Naive thymus-derived CD8-positive, alpha-beta T cell (primary cell): ENCODE measurements around the gene FRYL. TPM values are rescaled to one million over a fixed set of nuclear protein-coding genes. Genes with fewer than 3 reads are reported as not detected.

Experiments used
- ATAC-seq, 2 donors: fragments of 150-1000 bp; cut with Tn5 transposase in 1 of 2; sonication (Bioruptor Pico), chemical (Tn5 transposase) in 1 of 2; 1 replicate in 1 of 2; 2 replicates in 1 of 2; pipeline ENCODE4 v1.10.0; 2021; ENCODE audit warnings: mild to moderate bottlenecking in 2 of 2, moderate library complexity in 2 of 2
- POLR2A ChIA-PET: fragments of 350-600 bp; sonication (Branson Sonifier 250); formaldehyde crosslinking; loops from one replicate; lab custom pipeline; 2021; ENCODE audit warnings: antibody characterized with exemption; lab: Charles Lee
- DNase-seq, 10 donors: peaks; one replicate each; pipeline versions ENCODE4 v3.0.0 to v3.0.0-alpha.2; 2020 to 2022
- H3K27ac Mint-ChIP-seq, 10 donors: one replicate each; pipeline ENCODE4 v1.8.0; 2020 to 2022; ENCODE audit warnings: mild to moderate bottlenecking in 10 of 10, mixed read lengths in 10 of 10, moderate library complexity in 4 of 10, inconsistent platforms in 1 of 10
- H3K27me3 Mint-ChIP-seq, 5 donors: one replicate each; pipeline ENCODE4 v1.8.0; 2021 to 2022; ENCODE audit warnings: mixed read lengths in 5 of 5
- H3K36me3 Mint-ChIP-seq, 3 donors: one replicate each; pipeline ENCODE4 v1.8.0; 2020 to 2022; ENCODE audit warnings: mixed read lengths in 3 of 3, mild to moderate bottlenecking in 2 of 3, inconsistent platforms in 1 of 3
- H3K4me1 Mint-ChIP-seq, 4 donors: one replicate each; pipeline ENCODE4 v1.8.0; 2021 to 2022; ENCODE audit warnings: mixed read lengths in 4 of 4
- H3K4me3 Mint-ChIP-seq, 10 donors: one replicate each; pipeline ENCODE4 v1.8.0; 2020 to 2022; ENCODE audit warnings: mild to moderate bottlenecking in 10 of 10, mixed read lengths in 10 of 10, moderate library complexity in 6 of 10, inconsistent platforms in 1 of 10
- H3K9me3 Mint-ChIP-seq, 9 donors: one replicate each; pipeline ENCODE4 v1.8.0; 2020 to 2022; ENCODE audit warnings: mixed read lengths in 9 of 9, mild to moderate bottlenecking in 3 of 9, inconsistent platforms in 1 of 9, moderate library complexity in 1 of 9
- polyA plus RNA-seq, 3 donors: library from polyadenylated mRNA; unstranded; fragments of 300-500 nt; fragmentation: Illumina TruSeq; gene quantifications; one replicate each; pipeline ENCODE4 v1.2.3, GENCODE V29; 2021
- total RNA-seq, 8 experiments: library from RNA in 2 of 8; stranded (reverse) in 2 of 8; gene quantifications; one replicate each; pipeline ENCODE4 v1.2.3 and lab custom pipeline; 2021 to 2026

FRYL gene
- total and polyA plus RNA-seq, 5 experiments from 2014 or later = 31.4 to 119 (median 36.4) TPM

- DNase-seq = no peak
- Mint-ChIP-seq H3K9me3 (peaks cover 0 to 6% (median 0%) of the 10 kb centered on the region in 9 donors), H3K4me3 (no peak overlapping the region), H3K27me3 (no peaks in the 10 kb centered on the region), H3K4me1 (peaks cover 0 to 3% (median 0%) of the 10 kb centered on the region in 4 donors), H3K27ac (no peak overlapping the region), H3K36me3 (peaks cover 33 to 89% (median 41%) of the 10 kb centered on the region in 3 donors)
- no peak for ATAC-seq
- POLR2A ChIA-PET = interaction anchor here (0.7 kb wide), 1 partner anchor 8 kb away, joined by 3 read pairs; no protein-coding TSS in a partner anchor
These were observed 226.4 kb downstream of the FRYL start for GRCh38 chr4:48553720-48554119.

- no peaks in the 10 kb centered on the region for H3K27me3 Mint-ChIP-seq
These were observed 233.7 kb downstream of the FRYL start for GRCh38 chr4:48546336-48546735.

GRCh38 chr4:48543796-48544195, 236.3 kb downstream of the FRYL start:
- peak overlapping the region in 2 of 10 donors; percentile 28 to 30 for H3K27ac Mint-ChIP-seq

More at GRCh38 chr4:48546336-48546735, 233.7 kb downstream of the FRYL start:
- POLR2A ChIA-PET = no interaction called here
- ATAC-seq (no peak), DNase-seq (peak in 3 of 10 donors; percentile 9 to 28 (median 9))
- Mint-ChIP-seq H3K27ac (peak overlapping the region in 1 of 10 donors; percentile 3), H3K4me1 (no peaks in the 10 kb centered on the region), H3K36me3 (peaks cover 0 to 86% (median 28%) of the 10 kb centered on the region in 3 donors), H3K4me3 (no peak overlapping the region), H3K9me3 (no peaks in the 10 kb centered on the region)

GRCh38 chr4:48542888-48543287, 237.2 kb downstream of the FRYL start:
- Mint-ChIP-seq H3K36me3 (peaks cover 0 to 82% (median 31%) of the 10 kb centered on the region in 3 donors), H3K27me3 (no peaks in the 10 kb centered on the region), H3K4me3 (no peak overlapping the region), H3K9me3 (no peaks in the 10 kb centered on the region), H3K4me1 (no peaks in the 10 kb centered on the region), H3K27ac (peak overlapping the region in 5 of 10 donors; percentile 0 to 48 (median 30))
- no peak for ATAC-seq
- no peak for DNase-seq
- POLR2A ChIA-PET = no interaction called here

More at GRCh38 chr4:48543796-48544195, 236.3 kb downstream of the FRYL start:
- Mint-ChIP-seq H3K9me3 (no peaks in the 10 kb centered on the region), H3K4me3 (no peak overlapping the region), H3K36me3 (peaks cover 0 to 86% (median 36%) of the 10 kb centered on the region in 3 donors), H3K27me3 (no peaks in the 10 kb centered on the region), H3K4me1 (no peaks in the 10 kb centered on the region)
- POLR2A ChIA-PET = no interaction called here
- no peak for ATAC-seq
- DNase-seq = no peak

GRCh38 chr4:48539597-48539996, 240.5 kb downstream of the FRYL start:
- POLR2A ChIA-PET = no interaction called here
- Mint-ChIP-seq H3K27ac (no peak overlapping the region), H3K27me3 (no peaks in the 10 kb centered on the region), H3K36me3 (peaks cover 0 to 84% (median 41%) of the 10 kb centered on the region in 3 donors), H3K4me3 (no peak overlapping the region), H3K4me1 (no peaks in the 10 kb centered on the region), H3K9me3 (no peaks in the 10 kb centered on the region)
- ATAC-seq = no peak
- no peak for DNase-seq

- Mint-ChIP-seq H3K4me3 (no peak overlapping the region), H3K4me1 (no peaks in the 10 kb centered on the region), H3K27me3 (no peaks in the 10 kb centered on the region), H3K27ac (peak overlapping the region in 1 of 10 donors; percentile 31), H3K36me3 (peaks cover 0 to 84% (median 45%) of the 10 kb centered on the region in 3 donors), H3K9me3 (no peaks in the 10 kb centered on the region)
- ATAC-seq (no peak), DNase-seq (no peak)
- POLR2A ChIA-PET = no interaction called here
These were observed 241.7 kb downstream of the FRYL start for GRCh38 chr4:48538358-48538757.

- no peak overlapping the region for H3K4me3 Mint-ChIP-seq
- DNase-seq (no peak), ATAC-seq (no peak)
- H3K4me1 Mint-ChIP-seq = no peaks in the 10 kb centered on the region
- POLR2A ChIA-PET = interaction anchor here (0.7 kb wide), 1 partner anchor 25 kb away, joined by 3 read pairs; no protein-coding TSS in a partner anchor
- H3K27me3 Mint-ChIP-seq = no peaks in the 10 kb centered on the region
- H3K36me3 Mint-ChIP-seq = peaks cover 29 to 89% (median 48%) of the 10 kb centered on the region in 3 donors
- H3K9me3 Mint-ChIP-seq = no peaks in the 10 kb centered on the region
- H3K27ac Mint-ChIP-seq = peak overlapping the region in 2 of 10 donors; percentile 7 to 67
These were observed 253.7 kb downstream of the FRYL start for GRCh38 chr4:48526406-48526805.

GRCh38 chr4:48518143-48518542, 261.9 kb downstream of the FRYL start:
- no peak overlapping the region for H3K4me3 Mint-ChIP-seq
- H3K4me1 Mint-ChIP-seq = peaks cover 0 to 2% (median 0%) of the 10 kb centered on the region in 4 donors
- POLR2A ChIA-PET = no interaction called here
- no peaks in the 10 kb centered on the region for H3K27me3 Mint-ChIP-seq
- no peak for ATAC-seq
- no peaks in the 10 kb centered on the region for H3K9me3 Mint-ChIP-seq
- peaks cover 17 to 86% (median 42%) of the 10 kb centered on the region in 3 donors for H3K36me3 Mint-ChIP-seq
- peak overlapping the region in 1 of 10 donors; percentile 40 for H3K27ac Mint-ChIP-seq
- no peak for DNase-seq

- no peak for DNase-seq
- H3K36me3 Mint-ChIP-seq = peaks cover 0 to 78% (median 31%) of the 10 kb centered on the region in 3 donors
- H3K4me3 Mint-ChIP-seq = no peak overlapping the region
- POLR2A ChIA-PET = no interaction called here
- no peak for ATAC-seq
- no peaks in the 10 kb centered on the region for H3K9me3 Mint-ChIP-seq
- no peak overlapping the region for H3K27ac Mint-ChIP-seq
- no peaks in the 10 kb centered on the region for H3K4me1 Mint-ChIP-seq
- no peaks in the 10 kb centered on the region for H3K27me3 Mint-ChIP-seq
These were observed 270.5 kb downstream of the FRYL start for GRCh38 chr4:48509543-48509942.

GRCh38 chr4:48506716-48507115, 273.4 kb downstream of the FRYL start:
- H3K27me3 Mint-ChIP-seq = no peaks in the 10 kb centered on the region

GRCh38 chr4:48504352-48504751, 275.7 kb downstream of the FRYL start:
- Mint-ChIP-seq H3K27ac (no peak overlapping the region), H3K36me3 (peaks cover 1 to 72% (median 15%) of the 10 kb centered on the region in 3 donors), H3K27me3 (no peaks in the 10 kb centered on the region), H3K4me1 (no peaks in the 10 kb centered on the region), H3K9me3 (no peaks in the 10 kb centered on the region), H3K4me3 (no peak overlapping the region)
- POLR2A ChIA-PET = no interaction called here
- DNase-seq (no peak), ATAC-seq (no peak)

More at GRCh38 chr4:48506716-48507115, 273.4 kb downstream of the FRYL start:
- no peak for DNase-seq
- peaks cover 0 to 74% (median 19%) of the 10 kb centered on the region in 3 donors for H3K36me3 Mint-ChIP-seq
- H3K4me1 Mint-ChIP-seq = no peaks in the 10 kb centered on the region
- no peak for ATAC-seq
- H3K9me3 Mint-ChIP-seq = no peaks in the 10 kb centered on the region
- H3K27ac Mint-ChIP-seq = peak overlapping the region in 1 of 10 donors; percentile 34
- POLR2A ChIA-PET = no interaction called here
- H3K4me3 Mint-ChIP-seq = no peak overlapping the region

GRCh38 chr4:48504026-48504330, 276.1 kb downstream of the FRYL start:
- Mint-ChIP-seq H3K36me3 (peaks cover 5 to 72% (median 15%) of the 10 kb centered on the region in 3 donors), H3K4me1 (no peaks in the 10 kb centered on the region), H3K4me3 (no peak overlapping the region), H3K27me3 (no peaks in the 10 kb centered on the region), H3K27ac (peak overlapping the region in 1 of 10 donors; percentile 14), H3K9me3 (no peaks in the 10 kb centered on the region)
- DNase-seq (no peak), ATAC-seq (no peak)
- POLR2A ChIA-PET = no interaction called here

GRCh38 chr4:48503233-48504025, 276.6 kb downstream of the FRYL start:
- H3K4me3 Mint-ChIP-seq = no peak overlapping the region
- peaks cover 5 to 71% (median 16%) of the 10 kb centered on the region in 3 donors for H3K36me3 Mint-ChIP-seq
- no peaks in the 10 kb centered on the region for H3K27me3 Mint-ChIP-seq
- no peak for DNase-seq
- POLR2A ChIA-PET = no interaction called here
- no peaks in the 10 kb centered on the region for H3K9me3 Mint-ChIP-seq
- H3K4me1 Mint-ChIP-seq = no peaks in the 10 kb centered on the region
- no peak for ATAC-seq
- H3K27ac Mint-ChIP-seq = peak overlapping the region in 1 of 10 donors; percentile 14
